DOHH2 (cell line): ENCODE data around the gene UNC79.

Source experiments
- H3F3A ChIP-seq: fragments of 200-600 bp; sonication (generic), shearing (Covaris generic); 2 replicates; pipeline ENCODE4 v1.6.0; 2016; ENCODE audit warnings: antibody characterized with exemption, mild to moderate bottlenecking; ENCODE audit not compliant: control insufficient read depth, insufficient read depth
- H3K27ac ChIP-seq: fragments of 200-600 bp; sonication (generic); 2 replicates; pipeline ENCODE4 v1.5.1; 2014; ENCODE audit warnings: low read depth, mild to moderate bottlenecking, low read length, moderate library complexity
- H3K27me3 ChIP-seq: fragments of 200-600 bp; sonication (generic); 2 replicates; pipeline ENCODE4 v1.6.1; 2014; ENCODE audit warnings: mild to moderate bottlenecking, low read length, mixed read lengths; ENCODE audit not compliant: control insufficient read depth
- H3K36me3 ChIP-seq: fragments of 200-600 bp; sonication (generic); 2 replicates; pipeline ENCODE4 v1.6.1; 2014; ENCODE audit warnings: mild to moderate bottlenecking, low read length, moderate library complexity, mixed read lengths; ENCODE audit not compliant: control insufficient read depth
- H3K4me1 ChIP-seq: fragments of 200-600 bp; sonication (generic); 2 replicates; pipeline ENCODE4 v1.6.1; 2014; ENCODE audit warnings: mild to moderate bottlenecking, low read length, mixed read lengths; ENCODE audit not compliant: control insufficient read depth
- H3K4me2 ChIP-seq: fragments of 200-600 bp; sonication (generic); 2 replicates; pipeline ENCODE4 v1.6.0; 2014; ENCODE audit warnings: mild to moderate bottlenecking, low read length, moderate library complexity
- H3K4me3 ChIP-seq: fragments of 200-600 bp; sonication (generic); 2 replicates; pipeline ENCODE4 v1.5.1; 2014; ENCODE audit warnings: mild to moderate bottlenecking, low read length, mixed read lengths
- H3K79me2 ChIP-seq: fragments of 200-600 bp; sonication (generic); 2 replicates; pipeline ENCODE4 v1.6.1; 2014; ENCODE audit warnings: mild to moderate bottlenecking, low read length, mixed read lengths; ENCODE audit not compliant: control insufficient read depth
- H3K9me2 ChIP-seq: fragments of 200-600 bp; sonication (generic); replicated peaks from 2 replicates; pipeline ENCODE4 v1.6.1; 2014; ENCODE audit warnings: mild to moderate bottlenecking, low read length, mixed read lengths; ENCODE audit not compliant: control insufficient read depth
- H3K9me3 ChIP-seq: fragments of 200-600 bp; sonication (generic); 2 replicates; pipeline ENCODE4 v1.6.1; 2014; ENCODE audit warnings: antibody characterized with exemption, low read length, mixed read lengths; ENCODE audit not compliant: control insufficient read depth, insufficient read depth
- H4K20me1 ChIP-seq: fragments of 200-600 bp; sonication (generic); 2 replicates; pipeline ENCODE4 v1.6.0; 2014; ENCODE audit warnings: low read depth, mild to moderate bottlenecking, antibody characterized with exemption, low read length, moderate library complexity; ENCODE audit not compliant: control insufficient read depth, insufficient read depth
- EZH2phosphoT487 ChIP-seq: fragments of 200-600 bp; sonication (generic); IDR thresholded peaks from 2 replicates; pipeline ENCODE4 v1.6.1; 2017; ENCODE audit warnings: borderline replicate concordance, mild to moderate bottlenecking, antibody characterized with exemption, low read length, moderate library complexity, mixed read lengths
- TF ChIP-seq, protein P1 (sequence below): fragments of 200-600 bp; sonication (generic); IDR thresholded peaks from one replicate; pipeline ENCODE4 v1.5.1; 2014; ENCODE audit warnings: antibody characterized with exemption, mild to moderate bottlenecking, low read depth, low read length; ENCODE audit not compliant: poor library complexity, severe bottlenecking

UNC79 gene

DNA sequence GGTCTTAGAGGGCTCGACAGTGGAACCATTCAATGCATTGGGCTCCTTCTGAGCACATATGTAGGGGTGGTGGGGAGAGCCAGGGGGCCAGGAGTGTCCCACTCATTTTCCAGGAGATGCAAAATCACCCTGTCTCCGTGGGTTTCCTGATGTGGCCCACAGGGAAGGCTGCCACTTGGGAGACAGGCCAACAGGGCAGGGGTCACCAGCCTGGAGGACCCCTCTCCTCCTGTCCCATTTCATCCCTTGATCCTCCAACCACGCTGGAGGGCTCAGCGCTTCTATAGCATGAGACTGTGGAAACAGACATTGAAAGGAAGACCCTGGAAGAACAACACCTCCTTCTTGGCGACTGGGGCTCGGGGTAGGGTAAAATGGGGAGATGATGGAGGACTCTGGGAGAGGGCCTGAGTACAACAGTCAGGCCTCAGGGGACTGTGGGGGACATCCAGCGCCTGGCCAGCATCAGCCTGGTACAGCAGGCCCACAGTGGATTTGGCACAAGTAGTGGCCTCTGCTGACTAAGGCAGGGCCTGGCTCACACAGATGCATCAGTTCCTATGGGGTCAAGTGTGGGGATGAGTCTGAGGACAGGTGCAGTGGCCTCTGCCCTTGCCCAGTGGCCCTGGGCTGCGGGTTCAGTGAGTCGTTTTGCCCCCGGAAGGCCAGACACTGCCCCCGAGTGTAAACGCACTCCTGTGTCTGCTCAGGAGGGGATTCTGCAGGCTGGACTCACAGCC, 289.5 kb downstream of the UNC79 start:
- Histone ChIP-seq H3K4me3 (no peak overlapping the region), H3K36me3 (no peaks in the 10 kb centered on the region), H3K4me2 (no peak overlapping the region), H3K4me1 (no peaks in the 10 kb centered on the region), H3K27ac (no peak overlapping the region), H3K79me2 (no peaks in the 10 kb centered on the region), H3K27me3 (no peaks in the 10 kb centered on the region), H3F3A (no peaks in the 10 kb centered on the region), H4K20me1 (no peaks in the 10 kb centered on the region), H3K9me2 (no peaks in the 10 kb centered on the region), H3K9me3 (no peaks in the 10 kb centered on the region)
- no peak for TF ChIP-seq EZH2phosphoT487
- TF ChIP-seq, protein P1, sequence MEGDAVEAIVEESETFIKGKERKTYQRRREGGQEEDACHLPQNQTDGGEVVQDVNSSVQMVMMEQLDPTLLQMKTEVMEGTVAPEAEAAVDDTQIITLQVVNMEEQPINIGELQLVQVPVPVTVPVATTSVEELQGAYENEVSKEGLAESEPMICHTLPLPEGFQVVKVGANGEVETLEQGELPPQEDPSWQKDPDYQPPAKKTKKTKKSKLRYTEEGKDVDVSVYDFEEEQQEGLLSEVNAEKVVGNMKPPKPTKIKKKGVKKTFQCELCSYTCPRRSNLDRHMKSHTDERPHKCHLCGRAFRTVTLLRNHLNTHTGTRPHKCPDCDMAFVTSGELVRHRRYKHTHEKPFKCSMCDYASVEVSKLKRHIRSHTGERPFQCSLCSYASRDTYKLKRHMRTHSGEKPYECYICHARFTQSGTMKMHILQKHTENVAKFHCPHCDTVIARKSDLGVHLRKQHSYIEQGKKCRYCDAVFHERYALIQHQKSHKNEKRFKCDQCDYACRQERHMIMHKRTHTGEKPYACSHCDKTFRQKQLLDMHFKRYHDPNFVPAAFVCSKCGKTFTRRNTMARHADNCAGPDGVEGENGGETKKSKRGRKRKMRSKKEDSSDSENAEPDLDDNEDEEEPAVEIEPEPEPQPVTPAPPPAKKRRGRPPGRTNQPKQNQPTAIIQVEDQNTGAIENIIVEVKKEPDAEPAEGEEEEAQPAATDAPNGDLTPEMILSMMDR = no peak

DNA sequence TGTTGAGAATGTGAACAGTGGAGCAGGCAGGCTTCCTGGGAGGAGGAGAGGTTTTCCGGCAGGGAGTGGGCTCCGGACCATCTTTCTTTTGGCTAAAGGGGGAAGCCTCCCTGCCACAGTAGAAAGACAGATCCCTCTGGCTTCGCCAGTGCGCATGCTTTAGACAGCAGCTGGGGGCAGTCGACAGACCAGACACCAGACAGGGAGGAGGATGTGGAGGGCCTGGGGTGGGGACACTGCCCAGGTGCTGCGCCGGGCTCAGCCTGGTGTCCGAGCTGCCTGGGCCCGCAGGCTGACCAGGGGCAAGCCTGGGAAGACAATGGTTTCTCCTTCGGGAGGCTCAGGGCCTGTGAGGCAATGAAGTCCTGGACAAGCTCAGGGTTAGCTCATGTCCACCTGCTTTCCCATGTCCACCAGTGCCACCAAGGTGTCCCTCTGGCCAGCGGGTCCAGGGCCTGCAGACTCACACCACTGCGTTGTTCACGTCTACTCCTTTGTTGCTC, 290.3 kb downstream of the UNC79 start:
- Histone ChIP-seq H4K20me1 (no peaks in the 10 kb centered on the region), H3K4me3 (no peak overlapping the region), H3K79me2 (no peaks in the 10 kb centered on the region), H3F3A (no peaks in the 10 kb centered on the region), H3K4me1 (no peaks in the 10 kb centered on the region), H3K36me3 (no peaks in the 10 kb centered on the region), H3K27me3 (no peaks in the 10 kb centered on the region), H3K9me2 (no peaks in the 10 kb centered on the region), H3K27ac (no peak overlapping the region), H3K4me2 (no peak overlapping the region), H3K9me3 (no peaks in the 10 kb centered on the region)
- TF ChIP-seq, protein P1 = no peak
- no peak for TF ChIP-seq EZH2phosphoT487

DNA sequence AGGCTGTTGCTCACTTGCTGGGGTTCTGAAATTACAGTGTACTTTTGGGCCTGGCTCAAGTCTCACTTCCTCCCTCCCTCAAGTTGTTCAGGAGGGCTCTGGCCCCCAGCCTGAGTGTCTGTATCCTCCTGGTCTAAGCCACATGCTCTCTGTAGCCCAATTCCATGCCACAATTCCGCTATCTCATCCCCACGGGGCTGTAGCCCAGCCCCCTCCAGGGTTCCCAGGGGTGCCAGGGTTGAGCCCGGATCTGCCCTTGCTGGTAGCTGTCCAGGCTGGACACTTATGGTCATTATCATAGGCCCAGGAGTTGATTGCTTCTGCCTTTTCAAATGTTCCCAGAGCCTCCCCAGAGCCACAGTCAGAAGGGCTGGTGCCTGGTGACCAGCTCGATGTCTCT, 292.3 kb downstream of the UNC79 start:
- no peak for TF ChIP-seq EZH2phosphoT487
- TF ChIP-seq, protein P1 = no peak
- Histone ChIP-seq H4K20me1 (no peaks in the 10 kb centered on the region), H3F3A (no peaks in the 10 kb centered on the region), H3K9me2 (no peaks in the 10 kb centered on the region), H3K27me3 (no peaks in the 10 kb centered on the region), H3K79me2 (no peaks in the 10 kb centered on the region), H3K4me3 (no peak overlapping the region), H3K9me3 (no peaks in the 10 kb centered on the region), H3K36me3 (no peaks in the 10 kb centered on the region), H3K27ac (no peak overlapping the region), H3K4me1 (no peaks in the 10 kb centered on the region), H3K4me2 (no peak overlapping the region)
